Effector memory CD4-positive, alpha-beta T cell (primary cell): Measurements from ENCODE around the gene WNT9A.

Experiments
- DNase-seq, 3 donors: peaks; one replicate each; pipeline ENCODE4 v3.0.0-alpha.2; 2020
- H3K27ac ChIP-seq: 2 replicates; pipeline ENCODE4 v1.7.0; 2013; ENCODE audit warnings: mild to moderate bottlenecking, low read length, moderate library complexity; ENCODE audit not compliant: insufficient read depth, poor library complexity, severe bottlenecking
- H3K27me3 ChIP-seq: replicated peaks from 2 replicates; pipeline ENCODE4 v1.7.0; 2013; ENCODE audit warnings: mild to moderate bottlenecking, low read length; ENCODE audit not compliant: insufficient read depth, control insufficient read depth, poor library complexity, severe bottlenecking
- H3K36me3 ChIP-seq: 2 replicates; pipeline ENCODE4 v1.7.0; 2013; ENCODE audit warnings: mild to moderate bottlenecking, low read length, moderate library complexity; ENCODE audit not compliant: control insufficient read depth, insufficient read depth
- H3K4me1 ChIP-seq: 2 replicates; pipeline ENCODE4 v1.7.0; 2013; ENCODE audit warnings: low read length, mild to moderate bottlenecking; ENCODE audit not compliant: control insufficient read depth, insufficient read depth, poor library complexity, severe bottlenecking
- H3K4me3 ChIP-seq: 2 replicates; pipeline ENCODE4 v1.7.0; 2013; ENCODE audit warnings: low read length, low read depth, mild to moderate bottlenecking; ENCODE audit not compliant: insufficient read depth, poor library complexity, severe bottlenecking
- H3K9me3 ChIP-seq: 2 replicates; pipeline ENCODE4 v1.7.0; 2013; ENCODE audit warnings: mild to moderate bottlenecking, low read length, moderate library complexity; ENCODE audit not compliant: control insufficient read depth

WNT9A gene

DNA sequence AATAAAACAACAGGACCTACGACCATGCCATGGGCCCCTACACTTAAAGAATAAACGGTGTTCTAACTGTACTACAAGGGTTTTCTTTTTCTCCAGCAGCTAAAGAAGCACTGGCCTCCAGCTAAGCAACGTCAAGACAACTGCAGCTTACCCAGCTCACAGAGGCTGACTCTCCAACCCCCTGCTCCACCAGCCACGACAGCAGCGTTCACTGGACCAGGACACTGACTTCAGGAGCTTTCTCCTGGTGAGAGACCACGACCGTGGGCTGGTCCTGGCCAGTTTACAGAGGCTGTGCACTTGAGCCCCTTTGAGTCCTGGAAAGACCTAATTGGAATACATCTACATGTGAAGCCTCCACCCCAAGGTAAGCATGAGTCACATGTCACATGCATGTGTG lies 39.4 kb downstream of the WNT9A start:
- no peak for DNase-seq
- Histone ChIP-seq H3K4me1 (no peaks in the 10 kb centered on the region), H3K9me3 (no peaks in the 10 kb centered on the region), H3K27ac (no peak overlapping the region), H3K36me3 (no peaks in the 10 kb centered on the region), H3K27me3 (no peaks in the 10 kb centered on the region), H3K4me3 (no peak overlapping the region)

DNA sequence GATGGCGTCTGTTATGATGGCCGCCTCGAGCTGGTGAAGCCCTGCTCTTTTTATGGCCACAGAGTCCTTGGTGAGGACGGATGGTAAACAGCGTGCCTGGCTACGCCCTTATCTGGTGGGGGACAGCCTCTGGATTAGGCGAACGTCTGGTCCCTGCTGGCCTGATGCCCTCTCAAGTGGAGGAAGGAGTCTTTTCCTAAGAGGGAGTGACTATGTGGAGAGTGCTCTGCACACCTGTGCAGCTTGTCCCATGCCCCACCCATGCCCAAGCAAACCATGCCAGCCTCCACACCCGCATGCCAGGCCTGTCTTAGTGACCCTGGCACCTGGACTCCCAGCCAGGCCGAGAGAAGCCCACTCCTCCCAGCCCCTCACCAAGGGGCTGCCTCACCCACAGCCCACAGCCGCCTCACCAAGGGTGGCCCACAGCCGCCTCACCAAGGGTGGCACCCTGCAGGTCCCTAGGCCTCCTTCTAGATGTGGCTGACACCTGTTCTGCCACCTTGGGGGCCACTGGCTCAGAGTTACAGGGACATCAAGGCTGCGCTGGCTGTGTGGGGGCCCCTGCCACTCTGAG lies 40.2 kb downstream of the WNT9A start:
- DNase-seq = no peak

DNA sequence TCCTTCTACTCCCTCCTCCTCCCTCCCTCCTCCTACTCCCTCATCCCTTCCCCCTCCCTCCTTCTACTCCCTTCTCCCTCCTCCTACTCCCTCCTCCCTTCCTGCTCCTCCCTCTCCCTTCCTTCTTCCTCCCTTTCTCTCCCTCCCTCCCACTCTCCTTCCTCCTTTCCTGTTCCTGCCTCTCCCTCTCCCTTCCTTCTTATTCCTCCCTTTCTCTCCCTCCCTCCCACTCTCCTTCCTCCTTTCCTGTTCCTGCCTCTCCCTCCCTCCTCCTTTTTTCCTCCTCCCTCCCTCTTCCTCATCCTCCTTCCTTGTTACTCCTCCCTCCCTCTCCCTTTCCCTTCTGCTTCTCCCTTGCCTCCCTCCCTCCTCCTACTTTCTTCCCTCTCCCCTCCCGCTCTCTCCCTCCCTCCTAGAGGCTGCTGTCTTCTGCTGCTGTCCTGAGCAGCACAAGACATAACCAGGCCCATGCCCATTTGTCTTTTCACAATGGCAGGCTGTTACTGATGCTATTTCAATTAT lies 41.1 kb downstream of the WNT9A start:
- Histone ChIP-seq H3K36me3 (no peaks in the 10 kb centered on the region), H3K27ac (no peak overlapping the region), H3K27me3 (no peaks in the 10 kb centered on the region), H3K9me3 (no peaks in the 10 kb centered on the region), H3K4me3 (no peak overlapping the region), H3K4me1 (no peaks in the 10 kb centered on the region)
- no peak for DNase-seq

More for the DNA sequence above, 40.2 kb downstream of the WNT9A start:
- Histone ChIP-seq H3K4me1 (no peaks in the 10 kb centered on the region), H3K27ac (no peak overlapping the region), H3K36me3 (no peaks in the 10 kb centered on the region), H3K27me3 (no peaks in the 10 kb centered on the region), H3K9me3 (no peaks in the 10 kb centered on the region), H3K4me3 (no peak overlapping the region)

DNA sequence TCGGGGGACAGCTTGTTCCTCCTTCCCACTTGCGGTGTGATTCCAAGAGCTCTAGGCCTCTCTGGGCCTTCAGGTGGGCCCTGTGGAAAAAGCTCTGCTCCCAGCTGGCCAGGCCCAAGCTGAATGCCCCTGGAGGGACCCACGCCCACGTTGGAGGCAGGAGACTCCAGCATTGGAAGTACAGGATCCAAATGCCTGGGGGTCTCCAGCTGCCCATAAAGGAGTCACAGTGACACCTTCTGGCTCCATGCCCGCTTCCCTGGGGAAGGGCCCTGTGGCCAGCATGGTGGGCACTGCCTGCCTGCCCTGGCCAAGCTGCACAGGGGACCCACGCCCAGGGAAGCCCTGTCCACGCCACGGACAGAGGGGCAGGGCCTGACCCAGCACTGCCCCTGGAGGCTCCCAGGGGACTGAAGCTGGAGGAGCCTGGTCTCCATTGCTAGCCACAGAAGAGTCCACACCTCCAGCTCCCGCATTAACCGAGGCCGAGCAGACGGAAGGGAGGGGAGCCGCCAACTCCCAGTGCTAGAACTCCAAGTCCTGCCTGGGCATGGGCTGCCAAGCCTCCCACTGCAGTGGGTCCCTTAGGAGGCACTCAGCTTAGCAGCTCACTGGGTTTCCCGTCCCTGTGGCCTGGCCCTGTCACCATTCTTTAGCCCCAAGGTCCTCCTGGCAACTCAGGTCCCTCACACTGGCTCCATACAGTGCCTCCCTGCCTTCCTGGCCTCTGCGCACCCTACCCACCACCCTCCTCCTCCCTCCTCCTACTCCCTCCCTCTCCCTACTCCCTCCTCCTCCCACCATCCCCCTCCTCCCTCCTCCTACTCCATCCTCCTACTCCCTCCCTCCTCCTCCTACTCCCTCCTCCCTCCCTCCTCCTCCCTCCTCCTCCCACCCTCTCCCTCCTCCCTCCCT lies 41.9 kb downstream of the WNT9A start:
- DNase-seq = no peak
- Histone ChIP-seq H3K36me3 (no peaks in the 10 kb centered on the region), H3K27me3 (no peaks in the 10 kb centered on the region), H3K27ac (no peak overlapping the region), H3K4me1 (no peaks in the 10 kb centered on the region), H3K4me3 (no peak overlapping the region), H3K9me3 (no peaks in the 10 kb centered on the region)

DNA sequence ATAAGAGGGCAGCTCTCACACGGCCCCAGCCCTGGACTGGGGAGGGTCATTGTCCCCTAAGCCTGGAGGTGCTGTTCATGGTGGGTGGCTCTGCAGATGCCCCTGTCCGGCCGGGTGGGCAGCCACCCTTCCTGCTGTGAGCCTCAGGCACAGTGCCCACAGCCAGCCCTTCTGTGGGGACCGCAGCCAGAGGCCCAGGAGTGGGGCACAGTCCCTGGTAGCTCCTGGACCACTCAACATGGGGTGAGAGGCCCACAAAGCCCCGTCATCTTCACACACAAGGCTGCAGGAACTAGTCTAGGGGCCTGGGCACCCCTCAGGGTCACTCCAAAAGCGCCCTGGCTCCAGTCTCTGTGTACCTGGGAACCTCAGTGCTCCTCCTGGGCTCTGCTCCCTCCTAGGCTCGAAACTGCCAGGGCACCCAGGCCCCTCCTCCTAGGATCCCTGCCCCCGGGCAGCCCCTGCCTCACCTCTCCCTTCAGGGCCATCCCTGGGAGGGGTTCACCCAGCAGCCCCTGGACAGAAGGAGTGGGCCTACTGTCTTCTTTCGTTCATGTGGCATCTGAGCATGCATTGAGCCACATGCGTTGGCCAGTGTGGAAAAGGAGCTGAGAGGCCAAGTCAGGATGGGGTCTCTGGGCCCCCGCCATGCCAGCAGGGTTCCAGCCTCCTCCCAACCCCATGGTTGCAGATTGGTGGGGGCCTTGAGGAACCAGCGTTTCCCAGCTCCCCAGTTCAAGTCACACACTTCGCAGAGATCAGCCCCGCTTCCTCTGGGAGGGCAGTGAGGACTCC lies 43.0 kb downstream of the WNT9A start:
- no peaks in the 10 kb centered on the region for H3K36me3 ChIP-seq
- H3K27me3 ChIP-seq = no peaks in the 10 kb centered on the region
- H3K27ac ChIP-seq = no peak overlapping the region
- no peak for DNase-seq
- H3K4me3 ChIP-seq = no peak overlapping the region
- H3K4me1 ChIP-seq = no peaks in the 10 kb centered on the region
- no peaks in the 10 kb centered on the region for H3K9me3 ChIP-seq

DNA sequence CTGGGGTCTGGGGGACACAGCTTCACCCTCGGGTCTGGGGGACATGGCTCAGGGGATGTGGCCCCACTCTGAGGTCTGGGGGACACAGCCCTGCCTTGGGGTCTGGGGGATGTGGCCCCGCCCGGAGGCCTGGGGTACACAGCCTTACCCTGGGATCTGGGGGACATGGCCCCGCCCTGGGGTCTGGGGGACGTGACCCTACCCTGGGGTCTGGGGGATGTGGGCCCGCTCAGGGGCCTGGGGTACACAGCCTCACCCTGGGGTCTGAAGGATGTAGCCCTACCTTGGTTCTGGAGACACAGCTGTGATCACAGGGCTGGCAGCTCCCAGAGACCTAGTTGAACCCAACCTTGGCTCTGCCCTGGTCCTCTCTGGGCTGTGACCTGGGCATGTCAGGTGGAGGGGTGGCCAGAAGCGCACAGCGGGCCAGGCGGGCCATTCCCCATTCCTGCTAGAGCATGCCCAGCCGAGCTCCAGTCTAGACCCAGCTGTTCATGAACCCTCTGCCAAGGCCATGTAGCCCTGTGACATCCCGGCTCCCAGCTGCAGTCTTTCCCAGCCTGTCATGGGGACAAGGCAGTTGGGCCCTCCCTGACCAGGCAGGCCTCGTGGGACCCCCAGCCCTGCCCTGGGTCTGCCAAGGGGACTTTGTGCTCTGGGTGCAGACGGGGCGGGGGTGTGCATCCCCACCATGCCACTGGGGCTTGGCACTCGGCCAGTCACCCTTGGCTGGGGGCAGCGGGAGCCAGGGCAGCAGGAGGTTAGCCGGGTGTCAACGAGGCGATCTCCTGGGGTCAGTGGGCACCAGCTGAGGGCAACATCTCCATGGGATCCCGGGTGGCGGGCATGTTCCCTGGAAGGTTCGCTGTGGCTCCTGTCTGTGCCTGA lies 43.9 kb downstream of the WNT9A start:
- Histone ChIP-seq H3K4me3 (no peak overlapping the region), H3K36me3 (no peaks in the 10 kb centered on the region), H3K9me3 (no peaks in the 10 kb centered on the region), H3K27me3 (no peaks in the 10 kb centered on the region), H3K4me1 (no peaks in the 10 kb centered on the region), H3K27ac (no peak overlapping the region)
- DNase-seq = no peak

DNA sequence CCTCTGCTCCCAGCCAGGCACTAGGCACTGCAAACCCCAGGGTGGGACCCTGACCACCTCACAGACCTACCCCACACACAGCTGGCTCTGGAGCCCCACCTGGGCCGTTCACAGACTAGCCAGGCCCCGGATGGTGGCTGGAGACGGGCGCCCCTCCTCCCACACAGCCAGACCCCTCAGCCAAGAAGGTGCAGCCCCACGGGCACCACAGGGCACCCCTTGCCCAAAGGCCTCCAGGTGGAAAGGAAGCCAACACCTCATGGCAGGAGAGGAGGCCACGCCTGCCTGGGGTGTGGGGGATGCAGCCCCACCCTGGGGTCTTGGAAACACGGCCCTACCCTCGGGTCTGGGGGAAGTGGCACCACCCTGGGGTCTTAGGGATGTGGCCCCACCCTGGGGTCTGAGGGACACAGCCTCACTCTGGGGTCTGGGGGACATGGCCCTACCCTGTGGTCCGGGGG lies 44.6 kb downstream of the WNT9A start:
- Histone ChIP-seq H3K4me3 (no peak overlapping the region), H3K9me3 (no peaks in the 10 kb centered on the region), H3K4me1 (no peaks in the 10 kb centered on the region), H3K36me3 (no peaks in the 10 kb centered on the region), H3K27ac (no peak overlapping the region), H3K27me3 (no peaks in the 10 kb centered on the region)
- no peak for DNase-seq

DNA sequence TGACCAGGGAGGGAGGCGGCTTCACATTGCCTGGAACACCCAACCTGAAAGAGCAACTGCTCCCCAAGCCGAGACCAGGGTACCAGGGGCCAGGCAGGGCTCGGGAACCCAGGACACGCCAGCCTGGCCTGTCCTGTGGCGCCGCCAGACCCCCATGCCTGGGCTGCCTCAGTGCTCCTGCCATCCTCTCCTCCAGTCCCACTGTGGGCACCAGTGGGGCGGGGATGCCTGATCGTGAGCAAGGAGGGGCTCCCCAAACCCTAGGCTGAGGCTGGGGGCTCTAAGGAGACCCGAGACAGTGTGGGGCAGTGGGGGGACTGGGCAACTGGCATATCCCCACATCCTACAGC lies 45.1 kb downstream of the WNT9A start:
- Histone ChIP-seq H3K27me3 (no peaks in the 10 kb centered on the region), H3K9me3 (no peaks in the 10 kb centered on the region), H3K36me3 (no peaks in the 10 kb centered on the region), H3K4me1 (no peaks in the 10 kb centered on the region), H3K4me3 (no peak overlapping the region), H3K27ac (no peak overlapping the region)
- no peak for DNase-seq

DNA sequence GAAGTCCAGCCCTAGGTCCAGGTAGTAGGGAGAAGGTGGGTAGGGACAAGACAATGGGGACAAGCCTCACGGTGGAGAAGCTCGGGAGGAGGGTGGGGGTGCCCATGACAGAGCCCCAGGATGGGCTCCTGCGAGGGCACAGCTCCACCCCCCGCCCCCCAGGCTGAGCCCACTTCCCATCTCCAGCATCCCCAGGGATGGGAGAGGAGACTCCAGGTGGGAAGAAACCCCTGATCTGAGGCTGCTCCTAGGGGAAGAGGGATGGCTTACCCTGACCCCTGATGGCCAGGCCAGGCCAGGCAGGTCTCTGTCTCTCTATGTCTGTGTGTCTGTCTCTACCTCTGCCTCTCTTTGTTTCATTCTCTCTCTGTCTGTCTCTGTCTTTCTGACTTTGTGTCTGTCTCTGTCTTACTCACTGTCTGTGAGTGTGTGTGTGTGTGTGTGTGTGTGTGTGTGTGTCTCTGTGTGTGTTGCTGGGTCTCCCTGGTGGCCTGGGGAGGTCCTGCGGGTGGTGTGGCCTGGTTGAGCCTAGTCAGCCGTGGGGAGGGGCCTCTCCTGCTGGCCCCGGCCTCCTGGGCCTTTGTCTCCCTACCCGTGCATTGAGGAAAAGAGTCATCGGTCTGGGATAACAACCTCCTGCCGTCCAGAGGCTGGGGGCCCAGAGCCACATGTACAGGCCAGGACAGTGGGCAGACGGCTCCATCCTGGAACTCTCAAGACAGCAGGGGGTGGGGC lies 45.7 kb downstream of the WNT9A start:
- no peak for DNase-seq
- Histone ChIP-seq H3K27me3 (no peaks in the 10 kb centered on the region), H3K36me3 (no peaks in the 10 kb centered on the region), H3K9me3 (no peaks in the 10 kb centered on the region), H3K27ac (no peak overlapping the region), H3K4me1 (no peaks in the 10 kb centered on the region), H3K4me3 (no peak overlapping the region)
